H9 (cell line): Measurements from ENCODE around the gene BMP5. TPM values are rescaled to one million over a fixed set of nuclear protein-coding genes. Genes with fewer than 3 reads are reported as not detected.
A peak's percentile ranks its signal among the peaks of the same experiment; 100 is the strongest.

Source experiments
- DNase-seq: peaks from one replicate; pipeline ENCODE4 v3.0.0-alpha.2; 2017
- H2AFZ ChIP-seq: one replicate; pipeline ENCODE4 v1.6.1; 2013; ENCODE audit warnings: mild to moderate bottlenecking, low read length, control low read depth, moderate library complexity
- H2AK5ac ChIP-seq: 2 replicates; pipeline ENCODE4 v1.6.1; 2013; ENCODE audit warnings: low read length, control low read depth, mixed read lengths; ENCODE audit not compliant: insufficient read length
- H2BK120ac ChIP-seq: one replicate; pipeline ENCODE4 v1.6.1; 2013; ENCODE audit warnings: low read depth, mild to moderate bottlenecking, low read length, control low read depth, inconsistent platforms; ENCODE audit not compliant: poor library complexity, severe bottlenecking
- H2BK12ac ChIP-seq: 2 replicates; pipeline ENCODE4 v1.6.1; 2013; ENCODE audit warnings: low read length, control low read depth, mixed read lengths, low read depth; ENCODE audit not compliant: insufficient read length
- H2BK15ac ChIP-seq: 2 replicates; pipeline ENCODE4 v1.6.1; 2013; ENCODE audit warnings: low read depth, low read length, control low read depth
- H2BK20ac ChIP-seq: one replicate; pipeline ENCODE4 v1.6.1; 2013; ENCODE audit warnings: low read depth, mild to moderate bottlenecking, low read length, control low read depth, inconsistent platforms; ENCODE audit not compliant: poor library complexity, severe bottlenecking
- H2BK5ac ChIP-seq: 2 replicates; pipeline ENCODE4 v1.6.1; 2013; ENCODE audit warnings: low read length, control low read depth, mixed read lengths; ENCODE audit not compliant: insufficient read length
- H3K14ac ChIP-seq: 2 replicates; pipeline ENCODE4 v1.6.1; 2013; ENCODE audit warnings: low read length, control low read depth; ENCODE audit not compliant: insufficient read depth
- H3K18ac ChIP-seq: 2 replicates; pipeline ENCODE4 v1.6.1; 2013; ENCODE audit warnings: low read depth, mild to moderate bottlenecking, mixed read lengths, low read length, control low read depth; ENCODE audit not compliant: insufficient read length
- H3K23ac ChIP-seq: 2 replicates; pipeline ENCODE4 v1.6.1; 2013; ENCODE audit warnings: low read length, control low read depth, mixed read lengths, low read depth; ENCODE audit not compliant: insufficient read length
- H3K23me2 ChIP-seq: 2 replicates; pipeline ENCODE4 v1.6.1; 2013; ENCODE audit warnings: low read depth, mild to moderate bottlenecking, mixed read lengths, low read length, control low read depth; ENCODE audit not compliant: insufficient read length, poor library complexity, severe bottlenecking
- H3K27ac ChIP-seq: 2 replicates; pipeline ENCODE4 v1.5.1; 2013; ENCODE audit warnings: low read length, control low read depth, mixed read lengths, low read depth; ENCODE audit not compliant: insufficient read length
- H3K27me3 ChIP-seq: 2 replicates; pipeline ENCODE4 v1.6.1; 2013; ENCODE audit warnings: low read length, control low read depth, inconsistent platforms; ENCODE audit not compliant: insufficient read depth
- H3K4ac ChIP-seq: 2 replicates; pipeline ENCODE4 v1.6.1; 2013; ENCODE audit warnings: low read depth, mild to moderate bottlenecking, control low read depth, inconsistent platforms, low read length, moderate library complexity
- H3K4me1 ChIP-seq: 2 replicates; pipeline ENCODE4 v1.6.1; 2013; ENCODE audit warnings: low read length, control low read depth, inconsistent platforms; ENCODE audit not compliant: insufficient read depth
- H3K4me2 ChIP-seq: 2 replicates; pipeline ENCODE4 v1.6.1; 2013; ENCODE audit warnings: low read length, control low read depth, mixed read lengths; ENCODE audit not compliant: insufficient read length, insufficient read depth
- H3K56ac ChIP-seq: 2 replicates; pipeline ENCODE4 v1.6.1; 2013; ENCODE audit warnings: low read depth, mild to moderate bottlenecking, mixed read lengths, low read length, control low read depth; ENCODE audit not compliant: insufficient read length
- H3K79me1 ChIP-seq: 2 replicates; pipeline ENCODE4 v1.6.1; 2013; ENCODE audit warnings: low read depth, mild to moderate bottlenecking, moderate library complexity, low read length, control low read depth, inconsistent platforms; ENCODE audit not compliant: insufficient read depth, poor library complexity, severe bottlenecking
- H3K79me2 ChIP-seq: 2 replicates; pipeline ENCODE4 v1.6.1; 2013; ENCODE audit warnings: low read length, control low read depth, inconsistent platforms; ENCODE audit not compliant: insufficient read depth
- H3K9ac ChIP-seq: 2 replicates; pipeline ENCODE4 v1.6.1; 2013; ENCODE audit warnings: low read length, control low read depth, mixed read lengths; ENCODE audit not compliant: insufficient read length; ENCODE audit errors: extremely low read depth
- H3K9me3 ChIP-seq: one replicate; pipeline ENCODE4 v1.6.1; 2013; ENCODE audit warnings: low read depth, low read length, inconsistent platforms; ENCODE audit not compliant: control insufficient read depth
- H3T11ph ChIP-seq: one replicate; pipeline ENCODE4 v1.6.1; 2013; ENCODE audit warnings: mild to moderate bottlenecking, low read length, control low read depth, inconsistent platforms
- H4K20me1 ChIP-seq: one replicate; pipeline ENCODE4 v1.6.1; 2013; ENCODE audit not compliant: control insufficient read depth, insufficient read length, insufficient read depth
- H4K5ac ChIP-seq: 2 replicates; pipeline ENCODE4 v1.6.1; 2013; ENCODE audit warnings: low read depth, mild to moderate bottlenecking, mixed read lengths, low read length, control low read depth; ENCODE audit not compliant: insufficient read length
- H4K8ac ChIP-seq: replicated peaks from 2 replicates; pipeline ENCODE4 v1.6.1; 2013; ENCODE audit warnings: low read length, control low read depth, mixed read lengths, low read depth; ENCODE audit not compliant: insufficient read length
- H4K91ac ChIP-seq: 2 replicates; pipeline ENCODE4 v1.6.1; 2013; ENCODE audit warnings: low read depth, mild to moderate bottlenecking, moderate library complexity, mixed read lengths, low read length, control low read depth; ENCODE audit not compliant: insufficient read length
- H3K27ac Mint-ChIP-seq, 3 experiments: 2 replicates in 2 of 3; 3 replicates in 1 of 3; pipeline ENCODE4 v1.8.0; 2020 to 2021; ENCODE audit warnings: mixed read lengths in 3 of 3, mild to moderate bottlenecking in 1 of 3, moderate library complexity in 1 of 3
- H3K27me3 Mint-ChIP-seq: 2 replicates; pipeline ENCODE4 v1.8.0; 2021; ENCODE audit warnings: low read depth, mild to moderate bottlenecking, moderate library complexity, mixed read lengths
- H3K36me3 Mint-ChIP-seq, 3 experiments: 2 replicates in 2 of 3; 3 replicates in 1 of 3; pipeline ENCODE4 v1.8.0; 2020 to 2021; ENCODE audit warnings: low read depth in 3 of 3, mixed read lengths in 3 of 3; ENCODE audit not compliant: insufficient read depth in 1 of 3
- H3K4me1 Mint-ChIP-seq, 2 experiments: 2 replicates each; pipeline ENCODE4 v1.8.0; 2020; ENCODE audit warnings: mixed read lengths in 2 of 2
- H3K4me3 Mint-ChIP-seq, 2 experiments: 2 replicates in 1 of 2; 3 replicates in 1 of 2; pipeline ENCODE4 v1.8.0; 2020 to 2021; ENCODE audit warnings: mild to moderate bottlenecking in 2 of 2, mixed read lengths in 2 of 2, moderate library complexity in 1 of 2
- H3K9me3 Mint-ChIP-seq, 2 experiments: 2 replicates in 1 of 2; 3 replicates in 1 of 2; pipeline ENCODE4 v1.8.0; 2020; ENCODE audit warnings: mild to moderate bottlenecking in 2 of 2, mixed read lengths in 2 of 2, moderate library complexity in 1 of 2
- WGBS: extraction: QIAGEN DNeasy Blood & Tissue Kit; methylation state at CpG from one replicate; pipeline ENCODE4 v1.1.7; 2013; ENCODE audit warnings: missing lambda C conversion rate, low lambda C conversion rate, mixed read lengths; ENCODE audit not compliant: insufficient read length; ENCODE audit errors: extremely low coverage; 5-methylcytosine and 5-hydroxymethylcytosine counted together
- total RNA-seq: library from RNA; stranded (reverse); gene quantifications from 2 replicates; pipeline ENCODE4 v1.2.1, GENCODE V29; 2021
- TF ChIP-seq, protein P1 (sequence below): fragments of 200-600 bp; sonication (generic); conservative IDR thresholded peaks from 3 replicates; pipeline ENCODE4 v1.8.0; 2021; ENCODE audit warnings: antibody characterized with exemption, mild to moderate bottlenecking

Gene BMP5
- total RNA-seq, 1 experiment from 2014 or later, result not detected

DNA sequence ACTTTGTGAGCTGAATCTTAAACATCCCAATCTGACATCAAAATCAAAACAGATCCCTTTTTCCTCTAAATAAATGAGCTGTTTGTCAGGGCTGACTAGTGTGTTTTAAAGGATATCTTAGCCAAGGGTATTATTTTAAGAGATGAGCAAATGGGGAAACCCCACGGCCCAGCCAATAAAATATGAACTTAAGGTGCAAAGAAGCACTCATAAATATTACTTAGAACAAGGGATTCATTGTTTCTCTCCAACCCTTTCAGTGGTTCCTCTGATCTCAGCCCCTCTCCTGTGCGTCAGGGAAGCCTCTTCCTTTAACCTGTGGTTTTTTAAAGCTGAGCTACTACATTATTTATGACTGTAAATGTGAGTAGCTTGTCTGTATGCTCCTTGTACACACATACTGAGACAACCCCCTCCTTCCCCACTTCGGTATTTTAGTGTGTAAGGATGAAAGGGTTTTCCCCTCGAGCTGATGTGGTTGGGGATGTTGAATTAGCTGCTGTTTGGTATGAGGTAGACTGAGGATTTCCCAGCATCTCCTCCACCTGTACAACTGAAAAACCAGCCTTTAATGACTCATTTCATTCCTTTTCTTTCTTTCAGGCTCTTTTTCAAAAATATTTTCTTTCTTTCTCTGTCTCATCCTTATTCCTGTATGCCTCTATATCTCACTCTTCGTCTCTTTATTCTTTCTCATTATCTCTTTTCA, 6.5 kb downstream of the BMP5 start:
- Histone ChIP-seq H4K5ac (no peak overlapping the region), H3K14ac (no peak overlapping the region), H3K56ac (no peak overlapping the region), H2BK120ac (no peak overlapping the region), H2AFZ (peak overlapping the region; percentile 52), H2BK15ac (no peak overlapping the region), H2BK20ac (no peak overlapping the region), H3T11ph (no peak overlapping the region), H2AK5ac (no peak overlapping the region), H3K27ac (no peak overlapping the region), H2BK5ac (no peak overlapping the region), H3K23me2 (no peaks in the 10 kb centered on the region), H3K9me3 (no peaks in the 10 kb centered on the region), H4K20me1 (no peaks in the 10 kb centered on the region), H3K23ac (no peak overlapping the region), H3K18ac (no peak overlapping the region), H3K27me3 (no peaks in the 10 kb centered on the region), H3K4ac (no peak overlapping the region), H3K9ac (no peak overlapping the region), H4K91ac (no peak overlapping the region), H4K8ac (no peak overlapping the region), H3K4me1 (no peaks in the 10 kb centered on the region), H3K79me2 (no peaks in the 10 kb centered on the region), H3K79me1 (no peaks in the 10 kb centered on the region), H2BK12ac (no peak overlapping the region), H3K4me2 (no peak overlapping the region)
- Mint-ChIP-seq H3K27ac (no peak overlapping the region), H3K36me3 (no peaks in the 10 kb centered on the region), H3K4me3 (no peak overlapping the region), H3K4me1 (peaks cover 0 to 4% of the 10 kb centered on the region in 2 experiments; a peak in 1 of 4 replicates), H3K27me3 (no peaks in the 10 kb centered on the region), H3K9me3 (no peaks in the 10 kb centered on the region)
- no peak for DNase-seq
- TF ChIP-seq, protein P1, sequence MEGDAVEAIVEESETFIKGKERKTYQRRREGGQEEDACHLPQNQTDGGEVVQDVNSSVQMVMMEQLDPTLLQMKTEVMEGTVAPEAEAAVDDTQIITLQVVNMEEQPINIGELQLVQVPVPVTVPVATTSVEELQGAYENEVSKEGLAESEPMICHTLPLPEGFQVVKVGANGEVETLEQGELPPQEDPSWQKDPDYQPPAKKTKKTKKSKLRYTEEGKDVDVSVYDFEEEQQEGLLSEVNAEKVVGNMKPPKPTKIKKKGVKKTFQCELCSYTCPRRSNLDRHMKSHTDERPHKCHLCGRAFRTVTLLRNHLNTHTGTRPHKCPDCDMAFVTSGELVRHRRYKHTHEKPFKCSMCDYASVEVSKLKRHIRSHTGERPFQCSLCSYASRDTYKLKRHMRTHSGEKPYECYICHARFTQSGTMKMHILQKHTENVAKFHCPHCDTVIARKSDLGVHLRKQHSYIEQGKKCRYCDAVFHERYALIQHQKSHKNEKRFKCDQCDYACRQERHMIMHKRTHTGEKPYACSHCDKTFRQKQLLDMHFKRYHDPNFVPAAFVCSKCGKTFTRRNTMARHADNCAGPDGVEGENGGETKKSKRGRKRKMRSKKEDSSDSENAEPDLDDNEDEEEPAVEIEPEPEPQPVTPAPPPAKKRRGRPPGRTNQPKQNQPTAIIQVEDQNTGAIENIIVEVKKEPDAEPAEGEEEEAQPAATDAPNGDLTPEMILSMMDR, result no peak
- WGBS, result 100% methylated on average over 1 of the region's 5 CpGs
